ENCODE data around the gene GABRB1. TPM values are rescaled to one million over a fixed set of nuclear protein-coding genes. Genes with fewer than 3 reads are reported as not detected.
"Not testable (repeated sequence)": the region's sequence is repeated elsewhere in the genome, so short reads cannot be mapped to it uniquely, and the experiment has no call there.

The GABRB1 gene
- total RNA-seq, 1 experiment from 2014 or later = 1.3 TPM

DNA sequence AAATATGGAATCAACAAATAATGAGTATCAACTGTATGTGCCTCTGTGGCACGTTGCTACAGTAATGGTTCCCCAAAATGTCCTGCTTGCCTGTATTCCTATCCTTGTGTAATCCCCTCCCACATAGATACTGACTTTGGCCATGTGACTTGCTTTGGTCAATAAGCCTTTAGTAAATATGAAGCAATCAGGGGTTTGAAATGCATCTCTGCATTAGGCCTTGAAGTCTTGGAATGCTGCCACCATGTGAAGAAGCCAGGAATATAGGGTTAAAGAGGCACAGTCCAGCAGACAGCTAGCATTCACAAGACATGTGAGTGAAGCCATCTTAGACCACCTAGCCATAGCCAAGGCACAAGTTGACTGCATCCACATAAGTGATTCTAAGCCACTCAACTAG lies 190.9 kb downstream of the GABRB1 start:
- in situ Hi-C loops (cut with HindIII; ENCODE audit: low pct_unique_long_range_greater_than_20kb, low sequenced_read_pairs) = no loop called here
- no peak for DNase-seq (ENCODE audit: low read depth)

DNA sequence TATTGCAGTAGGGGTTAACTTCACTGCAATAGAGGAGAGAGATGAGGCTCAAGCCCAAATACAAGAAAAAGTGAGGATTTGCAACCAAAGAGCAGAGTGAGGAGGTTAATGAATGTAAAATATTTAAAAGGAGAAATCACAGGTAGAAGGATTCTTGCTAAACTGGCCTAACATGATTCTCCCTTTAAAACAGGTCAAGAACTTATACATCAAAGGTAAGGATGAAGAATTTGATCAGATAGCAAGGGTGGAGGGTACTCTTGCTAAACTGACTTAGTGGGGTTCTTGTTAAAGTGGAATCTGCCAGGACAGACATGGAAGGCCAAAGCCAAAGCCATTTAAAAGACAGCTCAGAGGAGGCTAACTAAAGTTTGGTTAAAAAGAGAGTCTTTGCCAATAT lies 193.0 kb downstream of the GABRB1 start:
- no peak for DNase-seq (ENCODE audit: low read depth)
- in situ Hi-C loops (cut with HindIII; ENCODE audit: low pct_unique_long_range_greater_than_20kb, low sequenced_read_pairs) = no loop called here

DNA sequence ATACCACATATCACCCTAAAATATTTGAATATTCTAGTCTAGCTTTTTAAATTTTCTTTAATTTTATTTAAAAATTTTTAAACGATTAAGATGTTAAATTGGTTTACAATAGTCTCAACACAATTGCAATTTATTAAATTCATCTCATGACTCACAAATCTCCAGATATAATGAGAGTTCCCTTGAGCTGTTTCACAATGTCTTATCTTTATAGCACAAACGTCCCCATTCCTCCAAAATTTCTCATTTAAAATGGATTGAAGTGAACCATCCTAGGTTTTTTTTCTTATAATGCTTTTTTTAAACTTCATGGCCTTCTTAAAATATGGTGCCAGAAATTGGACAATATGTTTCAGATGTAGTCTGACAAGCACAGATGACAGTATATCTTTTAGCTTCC lies 204.4 kb downstream of the GABRB1 start:
- DNase-seq (ENCODE audit: low read depth) = no peak
- in situ Hi-C loops (cut with HindIII; ENCODE audit: low pct_unique_long_range_greater_than_20kb, low sequenced_read_pairs) = no loop called here

DNA sequence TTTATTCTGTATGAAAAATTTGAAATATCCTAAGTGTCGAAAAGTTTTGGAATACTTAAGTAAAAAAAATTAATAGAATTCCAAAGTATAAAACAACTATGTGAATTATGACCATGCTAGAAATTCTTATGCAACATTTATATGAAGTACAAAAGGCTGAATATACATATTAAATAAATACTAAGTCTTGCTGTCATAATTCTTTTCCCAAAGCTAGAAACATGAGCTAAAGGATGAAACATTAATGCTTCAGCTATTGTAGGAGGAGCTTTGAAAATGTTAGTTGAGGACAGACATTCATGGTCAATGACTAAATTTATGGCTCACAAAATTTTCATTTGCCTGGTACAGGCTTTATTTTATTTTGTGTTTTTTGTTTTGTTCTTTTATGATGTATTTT lies 207.3 kb downstream of the GABRB1 start:
- in situ Hi-C loops (cut with HindIII; ENCODE audit: low pct_unique_long_range_greater_than_20kb, low sequenced_read_pairs) = no loop called here
- DNase-seq (ENCODE audit: low read depth) = no peak

DNA sequence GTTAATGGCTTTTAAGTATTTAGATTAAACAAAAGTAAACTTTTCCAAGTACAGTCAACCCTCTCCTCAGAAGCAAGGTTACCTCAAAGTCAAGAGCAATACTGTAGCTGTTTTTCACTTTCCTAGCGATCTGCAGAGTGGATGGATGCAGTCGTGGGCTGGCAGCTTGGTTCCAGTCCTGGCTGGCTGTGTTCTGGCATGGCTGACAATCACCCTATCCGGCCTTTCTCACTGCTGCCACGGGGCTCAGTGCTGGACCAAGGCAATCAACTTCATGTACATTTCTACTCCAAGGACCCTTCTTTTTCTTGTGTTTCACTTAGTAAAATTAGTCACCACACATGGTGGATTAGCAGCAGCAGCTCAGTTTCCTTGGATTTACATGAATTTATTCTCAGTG lies 208.3 kb downstream of the GABRB1 start:
- in situ Hi-C loops (cut with HindIII; ENCODE audit: low pct_unique_long_range_greater_than_20kb, low sequenced_read_pairs) = no loop called here
- DNase-seq (ENCODE audit: low read depth) = no peak

DNA sequence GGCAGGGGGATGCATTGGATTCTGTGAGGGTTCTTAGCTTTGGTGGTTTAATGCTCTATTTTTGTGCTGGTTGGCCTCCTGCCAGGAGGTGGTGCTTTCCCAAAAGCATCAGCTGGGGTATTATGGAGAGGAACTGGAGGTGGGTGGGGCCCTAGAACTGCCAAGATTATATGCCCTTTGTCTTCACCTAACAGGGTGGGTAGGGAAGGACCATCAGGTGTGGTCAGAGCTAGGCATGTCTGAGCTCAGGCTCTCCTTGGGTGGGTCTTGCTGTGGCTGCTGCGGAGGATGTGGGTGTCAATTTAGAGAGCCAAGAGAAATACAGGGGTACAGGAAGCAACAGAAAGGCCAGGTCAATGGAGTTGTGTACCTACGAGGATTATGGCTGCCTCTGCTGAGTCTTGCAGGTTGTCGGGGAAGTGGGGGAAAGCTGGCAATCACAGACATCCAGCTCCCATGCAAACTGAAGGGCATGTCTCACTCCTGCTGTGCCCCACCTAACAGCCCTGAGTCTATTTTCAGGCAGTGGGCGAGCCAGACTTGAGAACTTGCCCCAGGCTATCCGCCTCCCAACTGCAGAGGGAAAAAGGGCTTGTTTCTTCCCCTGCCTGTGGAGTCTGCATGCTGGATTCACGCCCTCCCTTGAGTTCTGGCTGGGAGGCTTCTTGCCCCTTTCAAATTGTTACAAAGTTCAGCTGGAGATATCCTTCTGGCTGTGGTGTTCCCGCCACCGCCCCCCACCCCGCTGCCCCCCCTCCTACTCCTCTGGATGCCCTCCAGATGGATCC lies 220.2 kb downstream of the GABRB1 start:
- DNase-seq (ENCODE audit: low read depth) = no peak
- in situ Hi-C loops (cut with HindIII; ENCODE audit: low pct_unique_long_range_greater_than_20kb, low sequenced_read_pairs) = no loop called here

DNA sequence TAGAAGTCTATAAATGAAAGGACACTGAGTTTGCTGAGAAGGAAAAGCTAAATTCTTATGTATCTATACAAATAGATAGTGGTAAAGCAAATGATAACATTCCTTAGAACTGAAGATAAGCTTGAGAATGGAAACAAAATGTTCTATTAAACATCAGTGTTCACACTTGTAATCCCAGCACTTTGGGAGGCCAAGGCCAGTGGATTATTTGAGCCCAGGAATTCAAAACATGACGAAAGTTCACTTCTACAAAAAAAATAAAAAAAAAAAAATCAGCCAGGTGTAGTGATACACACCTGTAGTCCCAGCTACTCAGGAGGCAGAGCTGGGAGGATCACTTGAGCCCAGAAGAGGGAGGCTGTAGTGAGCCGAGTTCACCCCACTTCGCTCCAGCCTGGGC lies 232.4 kb downstream of the GABRB1 start:
- no peak for DNase-seq (ENCODE audit: low read depth)
- in situ Hi-C loops (cut with HindIII; ENCODE audit: low pct_unique_long_range_greater_than_20kb, low sequenced_read_pairs) = no loop called here

DNA sequence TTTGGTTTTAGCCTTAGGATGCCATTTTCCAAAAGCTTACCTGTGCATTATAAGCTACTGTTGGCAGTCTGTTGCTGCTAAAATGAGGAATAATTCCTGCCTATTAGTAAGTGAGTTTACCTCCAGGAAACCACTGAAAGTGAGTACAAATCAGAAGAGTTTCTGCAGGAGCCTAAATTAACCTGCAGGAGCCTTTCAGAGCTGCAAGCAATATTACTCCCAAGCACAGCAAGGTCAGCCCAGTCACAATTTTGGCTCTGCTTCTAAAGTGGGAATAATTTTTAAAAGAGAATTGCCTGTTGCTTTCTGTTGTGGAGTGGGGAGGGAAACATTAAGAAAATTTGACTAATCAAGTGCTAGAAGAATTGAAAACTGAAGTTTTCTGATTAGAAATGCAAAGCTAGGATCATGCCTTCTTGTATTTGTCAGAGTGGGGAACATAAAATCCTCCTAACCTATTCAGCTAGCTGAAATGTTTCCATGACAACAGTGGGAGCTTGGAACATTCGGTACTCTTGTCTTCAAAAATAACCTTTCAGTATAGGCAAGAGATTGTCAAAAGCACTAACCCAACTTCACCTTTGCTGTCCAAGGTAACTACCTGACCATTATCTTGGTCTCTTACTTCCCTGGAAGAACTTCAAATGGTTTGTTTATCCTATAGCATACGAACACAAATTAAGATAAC lies 239.0 kb downstream of the GABRB1 start:
- no peak for DNase-seq (ENCODE audit: low read depth)
- in situ Hi-C loops (cut with HindIII; ENCODE audit: low pct_unique_long_range_greater_than_20kb, low sequenced_read_pairs) = no loop called here

DNA sequence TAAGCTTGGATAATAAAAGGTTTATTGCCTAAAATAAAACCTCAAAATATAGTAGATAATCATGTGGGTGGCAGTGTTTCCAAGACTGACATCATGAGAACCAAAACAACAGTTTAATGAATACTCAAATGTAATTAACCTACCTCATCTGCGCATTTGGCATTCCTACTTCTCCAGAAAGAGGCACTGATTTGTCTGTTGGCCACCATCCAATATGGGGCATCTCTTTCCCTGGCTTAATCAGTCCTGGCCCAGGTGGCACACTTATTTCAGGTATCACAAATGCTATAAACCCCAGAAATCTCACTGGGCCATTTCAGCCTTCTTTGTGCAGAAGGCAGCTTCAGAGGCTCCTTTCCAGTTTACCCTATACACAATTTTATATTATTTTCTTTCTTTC lies 239.9 kb downstream of the GABRB1 start:
- in situ Hi-C loops (cut with HindIII; ENCODE audit: low pct_unique_long_range_greater_than_20kb, low sequenced_read_pairs) = no loop called here

DNA sequence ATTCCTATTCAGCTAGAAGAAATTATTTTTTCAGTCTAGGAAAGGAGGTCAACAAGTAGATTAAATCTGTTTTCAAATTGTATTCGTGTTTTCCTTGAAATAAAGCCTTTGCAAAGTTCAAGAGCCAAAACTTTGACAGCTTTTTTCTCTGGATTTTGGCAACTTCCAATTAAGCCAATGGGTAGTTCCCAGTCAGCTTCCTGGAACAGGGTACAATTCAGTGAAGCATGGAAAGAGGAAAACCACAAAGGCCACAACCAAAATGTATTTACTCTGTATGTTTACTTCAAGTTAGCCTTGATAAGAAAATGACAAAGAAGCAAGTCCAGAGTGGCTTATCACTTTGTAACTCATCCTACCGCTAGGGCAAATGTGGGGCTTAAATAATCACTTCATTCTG lies 243.5 kb downstream of the GABRB1 start:
- DNase-seq (ENCODE audit: low read depth) = no peak

More for the DNA sequence above, 239.9 kb downstream of the GABRB1 start:
- no peak for DNase-seq (ENCODE audit: low read depth)

DNA sequence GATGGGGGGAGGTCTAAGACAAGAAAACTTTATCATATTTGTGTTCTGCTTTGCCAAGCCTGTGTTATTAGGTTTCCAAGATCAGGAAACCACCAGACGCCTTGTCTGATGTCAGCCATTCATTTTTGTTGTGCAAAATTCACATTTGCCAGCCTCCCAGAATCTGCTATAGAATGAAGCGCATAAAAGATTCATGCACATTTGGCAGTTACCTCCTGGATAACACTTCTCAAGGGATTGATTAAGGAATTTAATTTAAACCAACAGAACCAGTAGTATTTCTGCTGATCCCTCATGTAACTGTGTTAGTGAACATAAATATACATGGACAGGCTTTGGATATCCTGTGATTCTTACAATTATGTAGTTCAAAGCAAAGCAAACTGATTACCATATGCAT lies 244.2 kb downstream of the GABRB1 start:
- no peak for DNase-seq (ENCODE audit: low read depth)
- in situ Hi-C loops (cut with HindIII; ENCODE audit: low pct_unique_long_range_greater_than_20kb, low sequenced_read_pairs) = no loop called here

More for the DNA sequence above, 243.5 kb downstream of the GABRB1 start:
- in situ Hi-C loops (cut with HindIII; ENCODE audit: low pct_unique_long_range_greater_than_20kb, low sequenced_read_pairs) = no loop called here

DNA sequence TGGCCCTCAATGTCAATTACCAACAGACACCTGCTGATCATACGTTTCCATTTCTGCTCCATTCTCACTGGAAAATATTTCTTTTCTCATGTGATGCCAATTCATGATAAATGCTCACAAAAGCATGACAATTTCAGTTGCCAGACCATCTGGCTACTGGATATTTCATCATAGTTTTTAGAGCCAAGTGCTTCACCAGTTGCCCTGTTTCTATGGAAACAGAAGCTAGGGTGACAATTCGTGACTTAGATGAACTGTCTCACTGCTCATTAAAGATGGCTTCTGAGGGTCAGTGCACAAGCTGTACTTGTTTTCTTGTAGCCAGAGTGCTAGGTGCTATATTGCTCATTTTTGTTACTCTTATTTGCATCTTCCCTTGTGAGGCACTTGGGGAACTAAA lies 247.3 kb downstream of the GABRB1 start:
- in situ Hi-C loops (cut with HindIII; ENCODE audit: low pct_unique_long_range_greater_than_20kb, low sequenced_read_pairs) = no loop called here
- DNase-seq (ENCODE audit: low read depth) = no peak

DNA sequence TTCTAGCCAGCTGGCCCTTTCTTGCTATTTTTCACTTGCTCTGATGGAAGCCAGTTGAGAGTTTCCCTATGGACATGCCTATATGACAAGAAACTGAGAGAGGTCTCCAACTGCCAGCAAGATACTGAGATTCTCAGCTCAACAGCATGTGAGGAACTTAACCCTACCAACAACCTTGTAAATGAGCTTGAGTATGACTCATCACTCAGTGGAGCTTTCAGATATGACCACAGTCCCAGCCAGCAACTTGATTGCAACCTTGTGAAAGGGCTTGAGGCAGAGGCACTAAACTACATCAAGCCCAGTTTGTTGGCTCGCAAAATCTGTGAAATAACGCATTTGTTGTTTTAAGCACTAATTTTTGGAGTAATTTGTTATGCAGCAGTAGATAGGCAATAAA lies 256.4 kb downstream of the GABRB1 start:
- peak; percentile 25 for DNase-seq (ENCODE audit: low read depth)
- in situ Hi-C loops (cut with HindIII; ENCODE audit: low pct_unique_long_range_greater_than_20kb, low sequenced_read_pairs) = no loop called here

DNA sequence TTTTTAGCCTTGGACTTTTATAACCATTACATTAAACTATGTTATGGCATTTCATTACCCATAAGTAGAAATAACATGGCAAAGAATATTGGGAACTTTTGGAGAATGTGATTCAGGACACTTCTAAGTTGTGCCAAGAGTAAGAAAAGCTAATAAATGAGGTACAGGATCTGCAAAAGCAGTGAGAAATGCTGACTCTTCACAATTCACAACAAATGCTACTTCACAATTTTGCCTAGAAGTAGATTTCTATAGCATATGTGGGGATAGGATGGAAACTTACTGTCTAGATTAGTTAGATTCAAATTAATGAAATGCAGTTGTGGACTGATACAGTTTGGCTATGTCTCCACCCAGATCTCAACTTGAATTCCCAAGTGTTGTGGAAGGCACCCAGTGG lies 258.4 kb downstream of the GABRB1 start:
- no peak for DNase-seq (ENCODE audit: low read depth)

DNA sequence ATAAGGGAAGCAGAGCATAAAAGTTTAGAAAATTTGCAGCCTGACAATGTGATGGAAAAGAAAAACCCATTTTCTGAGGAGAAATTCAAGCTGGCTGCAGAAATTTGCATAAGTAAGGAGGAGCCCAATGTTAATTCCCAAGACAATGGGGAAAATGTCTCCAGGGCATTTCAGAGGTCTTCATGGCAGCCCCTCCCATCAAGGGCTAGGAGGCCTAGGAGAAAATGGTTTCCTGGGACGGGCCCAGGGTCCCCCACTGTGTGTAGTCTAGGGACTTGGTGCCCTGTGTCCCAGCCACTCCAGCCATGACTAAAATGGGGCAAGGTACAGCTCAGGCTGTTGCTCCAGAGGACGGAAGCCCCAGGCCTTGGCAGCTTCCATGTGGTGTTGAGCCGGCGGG lies 259.5 kb downstream of the GABRB1 start:
- in situ Hi-C loops (cut with HindIII; ENCODE audit: low pct_unique_long_range_greater_than_20kb, low sequenced_read_pairs); DNase-seq (ENCODE audit: low read depth): not testable (repeated sequence)

More for the DNA sequence above, 258.4 kb downstream of the GABRB1 start:
- in situ Hi-C loops (cut with HindIII; ENCODE audit: low pct_unique_long_range_greater_than_20kb, low sequenced_read_pairs) = no loop called here

DNA sequence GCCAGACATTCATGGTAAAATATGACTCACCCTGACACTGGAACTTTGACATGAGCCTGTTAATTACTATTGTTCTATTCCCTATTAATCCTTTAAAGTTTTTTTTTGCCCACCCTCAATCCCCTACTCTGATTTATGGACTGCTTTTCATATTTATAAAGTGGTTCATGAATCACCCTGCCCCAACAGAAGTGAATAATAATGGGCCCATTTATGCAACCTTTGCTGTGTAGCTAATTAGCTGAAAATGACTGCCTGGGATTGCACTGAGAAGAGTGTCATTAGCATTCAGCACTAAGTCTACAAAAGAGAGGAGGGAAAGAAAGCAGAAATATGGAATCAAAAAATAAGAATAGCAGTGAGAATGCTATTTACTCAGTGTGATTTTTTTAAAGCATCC lies 277.8 kb downstream of the GABRB1 start:
- in situ Hi-C loops (cut with HindIII; ENCODE audit: low pct_unique_long_range_greater_than_20kb, low sequenced_read_pairs) = no loop called here
- no peak for DNase-seq (ENCODE audit: low read depth)

DNA sequence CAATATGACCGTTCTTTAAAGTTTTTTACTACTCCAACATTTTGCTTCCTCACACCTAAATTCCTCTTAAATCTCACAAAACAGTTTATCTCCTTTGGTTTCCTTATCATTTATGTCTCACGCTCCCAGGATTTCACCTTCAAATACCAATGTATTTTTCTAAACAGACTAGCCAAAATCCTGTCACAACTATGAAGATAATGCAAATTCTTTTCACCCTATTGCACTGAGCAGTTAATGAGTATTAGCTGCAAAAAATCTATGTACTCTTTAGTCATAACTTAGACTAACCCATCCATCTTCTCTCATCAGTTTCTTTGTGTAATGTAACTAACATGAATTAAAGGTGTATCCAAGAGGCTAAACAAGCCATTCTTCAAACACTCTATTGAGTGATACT lies 280.8 kb downstream of the GABRB1 start:
- in situ Hi-C loops (cut with HindIII; ENCODE audit: low pct_unique_long_range_greater_than_20kb, low sequenced_read_pairs) = no loop called here

DNA sequence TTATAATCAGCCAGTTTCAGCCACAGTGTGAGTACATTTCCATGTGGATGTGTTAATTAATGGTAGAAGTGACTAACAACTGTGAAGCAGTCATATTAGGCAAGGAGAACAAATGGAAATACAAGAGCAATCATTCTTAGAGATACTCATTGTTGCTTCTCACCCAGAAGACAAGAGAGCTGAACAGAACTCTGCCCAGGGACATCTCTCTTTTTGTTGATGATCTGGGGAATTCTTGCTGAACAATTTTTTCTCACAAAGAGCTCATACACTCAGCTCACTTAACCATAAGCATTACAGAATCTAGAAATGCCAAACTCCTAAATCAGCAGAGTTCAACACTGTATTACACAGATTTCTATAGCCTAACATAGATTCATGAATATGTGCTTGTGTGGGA lies 282.0 kb downstream of the GABRB1 start:
- in situ Hi-C loops (cut with HindIII; ENCODE audit: low pct_unique_long_range_greater_than_20kb, low sequenced_read_pairs) = no loop called here
- DNase-seq (ENCODE audit: low read depth) = no peak

More for the DNA sequence above, 280.8 kb downstream of the GABRB1 start:
- peak; percentile 21 for DNase-seq (ENCODE audit: low read depth)

DNA sequence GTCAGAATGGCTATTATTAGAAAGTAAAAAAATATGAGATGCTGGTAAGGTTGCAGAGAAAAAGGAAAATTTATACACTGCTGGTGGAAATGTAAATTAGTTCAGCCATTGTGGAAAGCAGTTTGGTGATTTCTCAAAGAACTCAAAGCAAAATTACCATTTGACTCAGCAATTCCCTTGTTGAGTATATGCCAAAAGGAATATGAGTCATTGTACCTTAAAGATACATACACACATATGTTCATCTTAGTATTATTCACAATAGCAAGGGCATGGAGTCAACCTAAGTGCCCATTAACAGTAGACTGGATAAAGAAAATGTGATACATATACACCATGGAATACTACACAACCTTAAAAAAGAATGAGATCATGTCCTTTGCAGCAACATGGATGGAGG lies 284.0 kb downstream of the GABRB1 start:
- in situ Hi-C loops (cut with HindIII; ENCODE audit: low pct_unique_long_range_greater_than_20kb, low sequenced_read_pairs) = no loop called here
- peak; percentile 12 for DNase-seq (ENCODE audit: low read depth)

DNA sequence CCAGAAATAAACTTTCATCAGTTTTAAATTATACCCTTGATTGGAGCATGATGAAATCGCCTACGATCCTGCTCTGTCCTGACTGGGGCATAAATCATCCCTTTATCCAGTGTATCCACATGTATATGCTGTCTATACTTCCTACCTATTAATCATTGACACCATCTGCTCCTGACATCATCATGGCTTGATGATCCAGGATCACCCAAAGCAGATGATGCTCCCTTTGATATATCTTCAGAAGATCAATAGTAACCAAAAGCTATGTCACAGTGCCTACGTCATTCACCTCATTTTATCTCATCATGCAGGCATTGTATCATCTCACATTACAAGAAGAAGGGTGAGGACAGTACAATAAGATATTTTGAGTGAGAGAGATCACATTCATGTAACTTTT lies 294.7 kb downstream of the GABRB1 start:
- no peak for DNase-seq (ENCODE audit: low read depth)
- in situ Hi-C loops (cut with HindIII; ENCODE audit: low pct_unique_long_range_greater_than_20kb, low sequenced_read_pairs) = no loop called here

Data from Caki2 (cell line).